H1 (cell line): Measurements from ENCODE around the gene RAPGEF6. TPM values are rescaled to one million over a fixed set of nuclear protein-coding genes. Genes with fewer than 3 reads are reported as not detected.

Experiments
- CTCF ChIA-PET: fragments of 300-600 bp; sonication (Branson Sonifier 250); formaldehyde crosslinking; loops from one replicate; lab custom pipeline; 2021; ENCODE audit not compliant: partially characterized antibody; lab: Charles Lee
- POLR2A ChIA-PET: fragments of 300-600 bp; sonication (Branson Sonifier 250); formaldehyde crosslinking; loops from one replicate; lab custom pipeline; 2021; ENCODE audit warnings: inconsistent platforms; ENCODE audit not compliant: partially characterized antibody; lab: Charles Lee
- DNase-seq, 2 experiments: peaks; one replicate each; pipeline versions ENCODE4 v3.0.0 to v3.0.0-alpha.2; 2010 to 2022; ENCODE audit warnings: low spot score in 2 of 2, low read depth in 1 of 2, mixed read lengths in 1 of 2
- FAIRE-seq: peaks from 2 replicates; lab custom pipeline; 2011; peaks lifted over from hg19 to GRCh38; lab: Jason Lieb, UNC
- H2AFZ ChIP-seq: 2 replicates; pipeline ENCODE4 v1.8.1; 2012; ENCODE audit warnings: low read length, inconsistent platforms
- H2AK5ac ChIP-seq: 2 replicates; pipeline ENCODE4 v1.6.1; 2013; ENCODE audit warnings: low read depth, low read length
- H2BK120ac ChIP-seq: replicated peaks from 2 replicates; pipeline ENCODE3; 2013; ENCODE audit warnings: low read depth, low read length, inconsistent platforms
- H2BK12ac ChIP-seq: 2 replicates; pipeline ENCODE4 v1.6.1; 2013; ENCODE audit warnings: low read depth, low read length
- H2BK15ac ChIP-seq: 2 replicates; pipeline ENCODE4 v1.6.1; 2013; ENCODE audit warnings: low read length
- H2BK20ac ChIP-seq: 2 replicates; pipeline ENCODE4 v1.6.1; 2013; ENCODE audit warnings: low read length
- H2BK5ac ChIP-seq: 2 replicates; pipeline ENCODE4 v1.6.1; 2013; ENCODE audit warnings: low read depth, low read length
- H3K14ac ChIP-seq: 2 replicates; pipeline ENCODE4 v1.6.1; 2013; ENCODE audit warnings: inconsistent platforms; ENCODE audit not compliant: insufficient read length
- H3K18ac ChIP-seq: 2 replicates; pipeline ENCODE4 v1.6.1; 2013; ENCODE audit warnings: low read length; ENCODE audit errors: extremely low read depth
- H3K23ac ChIP-seq: 2 replicates; pipeline ENCODE4 v1.6.1; 2013; ENCODE audit warnings: inconsistent platforms; ENCODE audit not compliant: insufficient read length
- H3K23me2 ChIP-seq: 2 replicates; pipeline ENCODE4 v1.6.1; 2013; ENCODE audit warnings: low read depth, low read length
- H3K27ac ChIP-seq: 2 replicates; pipeline ENCODE4 v1.6.1; 2011; ENCODE audit warnings: low read depth, low read length, inconsistent platforms
- H3K27me3 ChIP-seq, 4 experiments: replicated peaks in 1 of 4; 1 replicate in 1 of 4; 2 replicates in 3 of 4; pipeline versions ENCODE4 v1.6.1 to v1.8.1; 2011 to 2013; ENCODE audit warnings: low read length in 3 of 4, mild to moderate bottlenecking in 3 of 4, inconsistent platforms in 2 of 4, mixed read lengths in 2 of 4, moderate library complexity in 1 of 4; ENCODE audit not compliant: control insufficient read depth in 3 of 4, insufficient read depth in 3 of 4; ENCODE audit errors: extremely low read depth in 1 of 4
- H3K36me3 ChIP-seq, 4 experiments: 2 replicates each; pipeline versions ENCODE4 v1.6.1 to v1.8.1; 2011 to 2013; ENCODE audit warnings: mild to moderate bottlenecking in 4 of 4, low read length in 3 of 4, moderate library complexity in 2 of 4, control low read depth in 1 of 4, inconsistent platforms in 1 of 4; ENCODE audit not compliant: insufficient read depth in 4 of 4, control insufficient read depth in 2 of 4
- H3K4ac ChIP-seq: replicated peaks from 2 replicates; pipeline ENCODE3; 2013; ENCODE audit warnings: low read length, low read depth, mixed read lengths, inconsistent platforms; ENCODE audit not compliant: insufficient read length
- H3K4me1 ChIP-seq, 4 experiments: replicated peaks in 1 of 4; 1 replicate in 1 of 4; 2 replicates in 3 of 4; pipeline versions ENCODE4 v1.6.1 to v1.8.1; 2011 to 2013; ENCODE audit warnings: low read length in 3 of 4, inconsistent platforms in 2 of 4, mixed read lengths in 1 of 4; ENCODE audit not compliant: insufficient read depth in 4 of 4, control insufficient read depth in 3 of 4
- H3K4me2 ChIP-seq, 2 experiments: 2 replicates each; pipeline versions ENCODE4 v1.6.1 to v1.8.1; 2011 to 2013; ENCODE audit warnings: low read depth in 2 of 2, low read length in 2 of 2, control low read depth in 1 of 2, inconsistent platforms in 1 of 2, mild to moderate bottlenecking in 1 of 2; ENCODE audit not compliant: insufficient read depth in 1 of 2
- H3K4me3 ChIP-seq, 4 experiments: fragments of 200-600, 300-600 bp in 1 of 4; sonication (generic), shearing (Covaris generic), sonication (Bioruptor Twin) in 1 of 4; 2 replicates each; pipeline versions ENCODE4 v1.5.1 to v1.8.1; 2011 to 2016; ENCODE audit warnings: low read length in 4 of 4, low read depth in 3 of 4, control low read depth in 2 of 4, inconsistent platforms in 2 of 4, mild to moderate bottlenecking in 2 of 4, mixed read lengths in 1 of 4, moderate library complexity in 1 of 4; ENCODE audit not compliant: insufficient read depth in 2 of 4; ENCODE audit errors: extremely low read depth in 1 of 4
- H3K56ac ChIP-seq: replicated peaks from 2 replicates; pipeline ENCODE3; 2013; ENCODE audit warnings: low read depth, mild to moderate bottlenecking, mixed read lengths, low read length, inconsistent platforms; ENCODE audit not compliant: insufficient read length
- H3K79me1 ChIP-seq: 2 replicates; pipeline ENCODE4 v1.6.1; 2013; ENCODE audit warnings: low read depth, low read length, control low read depth
- H3K79me2 ChIP-seq, 2 experiments: 2 replicates each; pipeline versions ENCODE4 v1.6.1 to v1.8.1; 2012 to 2013; ENCODE audit warnings: low read length in 2 of 2, mild to moderate bottlenecking in 2 of 2, inconsistent platforms in 1 of 2; ENCODE audit not compliant: insufficient read depth in 2 of 2, control insufficient read depth in 1 of 2
- H3K9ac ChIP-seq, 4 experiments: replicated peaks in 1 of 4; 1 replicate in 1 of 4; 2 replicates in 3 of 4; pipeline versions ENCODE4 v1.6.1 to v1.8.1; 2011 to 2013; ENCODE audit warnings: low read depth in 3 of 4, low read length in 3 of 4, control low read depth in 2 of 4, mild to moderate bottlenecking in 2 of 4, moderate library complexity in 2 of 4, inconsistent platforms in 1 of 4; ENCODE audit errors: extremely low read depth in 1 of 4
- H3K9me3 ChIP-seq, 2 experiments: 2 replicates each; pipeline versions ENCODE4 v1.6.1 to v1.8.1; 2012 to 2013; ENCODE audit warnings: mild to moderate bottlenecking in 2 of 2, moderate library complexity in 2 of 2, control low read depth in 1 of 2, inconsistent platforms in 1 of 2, low read depth in 1 of 2, low read length in 1 of 2, mixed read lengths in 1 of 2; ENCODE audit not compliant: insufficient read depth in 2 of 2
- H4K20me1 ChIP-seq, 2 experiments: replicated peaks in 1 of 2; 2 replicates each; pipeline versions ENCODE3 to v1.8.1; 2011 to 2013; ENCODE audit warnings: inconsistent platforms in 2 of 2, low read length in 2 of 2, mild to moderate bottlenecking in 1 of 2; ENCODE audit not compliant: insufficient read depth in 2 of 2, control insufficient read depth in 1 of 2
- H4K5ac ChIP-seq: 2 replicates; pipeline ENCODE4 v1.6.1; 2013; ENCODE audit warnings: low read length, low read depth, mixed read lengths, inconsistent platforms; ENCODE audit not compliant: insufficient read length
- H4K8ac ChIP-seq: 2 replicates; pipeline ENCODE4 v1.8.0; 2013; ENCODE audit warnings: mild to moderate bottlenecking, moderate library complexity, low read length, inconsistent platforms; ENCODE audit not compliant: insufficient read depth; ENCODE audit errors: extremely low read depth
- H4K91ac ChIP-seq: replicated peaks from 2 replicates; pipeline ENCODE3; 2013; ENCODE audit warnings: low read length, mixed read lengths, inconsistent platforms; ENCODE audit not compliant: insufficient read length
- BRCA1 ChIP-seq: IDR thresholded peaks from 2 replicates; pipeline ENCODE4 v1.6.1; 2012; ENCODE audit warnings: low read depth, low read length, improper control_type of control experiment
- EGR1 ChIP-seq: IDR thresholded peaks from 2 replicates; pipeline ENCODE4 v1.6.1; 2011; ENCODE audit warnings: low read depth, low read length, borderline replicate concordance
- GABPA ChIP-seq: IDR thresholded peaks from 2 replicates; pipeline ENCODE4 v1.6.1; 2011; ENCODE audit warnings: mild to moderate bottlenecking, low read length, moderate library complexity, borderline replicate concordance; ENCODE audit not compliant: insufficient read depth
- HDAC2 ChIP-seq, 2 experiments: fragments of 300-600 bp in 1 of 2; sonication (generic) in 1 of 2; IDR thresholded peaks; 2 replicates each; pipeline ENCODE4 v1.6.1; 2011 to 2012; ENCODE audit warnings: low read depth in 2 of 2, low read length in 2 of 2, mild to moderate bottlenecking in 2 of 2, moderate library complexity in 2 of 2, borderline replicate concordance in 1 of 2, inconsistent platforms in 1 of 2
- JUND ChIP-seq: IDR thresholded peaks from 2 replicates; pipeline ENCODE4 v1.6.1; 2011; ENCODE audit warnings: mild to moderate bottlenecking, improper control_type of control experiment, low read length
- MAFK ChIP-seq: IDR thresholded peaks from 2 replicates; pipeline ENCODE4 v1.6.1; 2012; ENCODE audit warnings: low read depth, mild to moderate bottlenecking, improper control_type of control experiment, low read length
- NRF1 ChIP-seq: IDR thresholded peaks from 2 replicates; pipeline ENCODE4 v1.6.1; 2011; ENCODE audit warnings: mild to moderate bottlenecking, low read depth, low read length, improper control_type of control experiment
- POLR2AphosphoS5 ChIP-seq: IDR thresholded peaks from 2 replicates; pipeline ENCODE4 v1.6.1; 2011; ENCODE audit warnings: low read depth, low read length
- SIN3A ChIP-seq, 2 experiments: IDR thresholded peaks in 1 of 2; conservative IDR thresholded peaks in 1 of 2; 2 replicates each; pipeline ENCODE4 v1.6.1; 2011 to 2012; ENCODE audit warnings: low read length in 2 of 2, improper control_type of control experiment in 1 of 2, low read depth in 1 of 2, mild to moderate bottlenecking in 1 of 2
- SP4 ChIP-seq: IDR thresholded peaks from 2 replicates; pipeline ENCODE4 v1.6.1; 2012; ENCODE audit warnings: low read length, inconsistent platforms
- SRF ChIP-seq: IDR thresholded peaks from 2 replicates; pipeline ENCODE4 v1.6.1; 2011; ENCODE audit warnings: mild to moderate bottlenecking, low read depth, low read length, moderate library complexity
- WGBS, 2 experiments: shearing (Covaris generic) in 1 of 2; methylation state at CpG; one replicate each; pipeline versions ENCODE4 v1.1.6 to v1.1.7; 2013 to 2015; ENCODE audit warnings: low lambda C conversion rate in 2 of 2, mixed read lengths in 2 of 2, inconsistent platforms in 1 of 2, low coverage in 1 of 2, missing lambda C conversion rate in 1 of 2; ENCODE audit not compliant: insufficient replicate concordance in 2 of 2, insufficient coverage in 1 of 2, insufficient read length in 1 of 2; ENCODE audit errors: extremely low coverage in 1 of 2, missing lambda C conversion rate in 1 of 2; 5-methylcytosine and 5-hydroxymethylcytosine counted together
- polyA plus RNA-seq, 7 experiments: library from polyadenylated mRNA; depleted of rRNA in 3 of 7; stranded (reverse) in 5 of 7; unstranded in 2 of 7; fragments of >200 nt in 5 of 7; fragments of 200-250 nt in 2 of 7; gene quantifications; 1 replicate in 5 of 7; 2 replicates in 1 of 7; 4 replicates in 1 of 7; pipeline versions ENCODE4 v1.2.1 to v1.2.3, GENCODE V29; 2011 to 2013; ENCODE audit warnings: missing spikeins in 2 of 7, mixed read lengths in 2 of 7
- total RNA-seq: library from RNA; stranded (reverse); fragmentation: NEBNext Ultra II Directional; extraction: Animal tissue kit (Norgen Biotek cat#: 25700); gene quantifications from 2 replicates; pipeline ENCODE4 v1.2.1, GENCODE V29; 2021
- TF ChIP-seq, protein P1 (sequence below): IDR thresholded peaks from 2 replicates; pipeline ENCODE4 v1.6.1; 2011; ENCODE audit warnings: low read length, improper control_type of control experiment

Gene RAPGEF6
- total and polyA plus RNA-seq, 2 of the 8 experiments (the other 6 are each of a cell fraction or from before 2014, with no cell fraction given), result 4.8 to 20.0 TPM

DNA sequence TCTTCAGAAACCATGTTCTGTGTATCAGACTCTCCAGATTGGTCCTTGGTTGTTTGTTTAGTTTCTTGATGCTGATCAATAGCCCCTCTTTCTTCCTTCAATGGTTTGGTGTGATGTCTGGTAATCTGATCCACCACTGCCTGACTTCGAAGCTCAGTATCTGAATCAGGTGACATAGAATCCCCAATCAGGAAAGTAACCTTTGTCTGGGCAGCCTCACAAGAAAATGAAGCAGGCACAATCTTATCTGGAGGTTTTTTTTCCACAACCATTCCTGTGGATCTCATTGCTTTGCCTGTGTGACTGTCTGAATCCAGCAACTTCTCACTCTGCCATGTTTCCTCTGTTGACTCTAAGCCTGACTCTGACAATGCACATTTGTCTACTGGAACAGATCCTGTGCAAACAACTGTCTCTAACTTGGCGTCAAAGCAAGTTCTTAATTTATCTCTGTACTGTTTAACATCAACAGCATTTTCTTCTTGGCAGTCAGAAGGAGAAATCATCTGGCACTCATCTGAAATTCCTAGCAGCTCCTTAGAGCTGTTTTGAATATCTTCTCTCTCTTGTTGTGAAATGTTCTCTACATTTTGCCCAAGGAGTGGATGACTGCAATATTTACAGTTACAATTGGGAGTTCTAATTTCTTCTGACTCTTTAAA is 37.1 kb upstream of the RAPGEF6 start:
- DNase-seq, result no peak
- Histone ChIP-seq H4K8ac (no peak overlapping the region; the same call in 1 of the 2 replicates), H3K4me2 (no peak overlapping the region), H3K4me1 (no peaks in the 10 kb centered on the region), H3K9me3 (no peaks in the 10 kb centered on the region), H4K91ac (no peak overlapping the region), H3K4ac (no peak overlapping the region), H4K20me1 (no peaks in the 10 kb centered on the region), H2AK5ac (no peak overlapping the region), H2BK20ac (no peak overlapping the region), H3K79me1 (no peaks in the 10 kb centered on the region), H3K23me2 (no peaks in the 10 kb centered on the region), H2BK5ac (no peak overlapping the region), H3K4me3 (no peak overlapping the region), H2BK15ac (no peak overlapping the region), H3K9ac (no peak overlapping the region), H3K56ac (no peak overlapping the region), H3K79me2 (no peaks in the 10 kb centered on the region), H2BK120ac (no peak overlapping the region), H3K36me3 (peaks cover 0 to 10% (median under 1%) of the 10 kb centered on the region in 4 experiments; a peak in 6 of 8 replicates), H3K23ac (no peak overlapping the region), H2BK12ac (no peak overlapping the region), H3K14ac (no peak overlapping the region), H3K18ac (no peak overlapping the region), H2AFZ (no peak overlapping the region), H3K27ac (peak overlapping the region; percentile 34; the same call in 1 of the 2 replicates), H4K5ac (no peak overlapping the region), H3K27me3 (no peaks in the 10 kb centered on the region)
- ChIA-PET CTCF (interaction anchor here (1.7 kb wide), 2 partner anchors 8 to 82 kb away, joined by 4 to 5 read pairs; no protein-coding TSS in a partner anchor), POLR2A (no interaction called here)
- FAIRE-seq, result no peak
- WGBS, 2 experiments, result 86% methylated on average over 2 of the region's 2 CpGs; no CpG with 5 or more reads in 1 of the 2 experiments
- TF ChIP-seq SP4, result no peak
- no peak for TF ChIP-seq HDAC2 (IDR thresholded peaks at IDR 0.05; ENCODE audit: borderline replicate concordance in 1 of 2, low read depth in 2 of 2, low read length in 2 of 2)
- no peak for TF ChIP-seq JUND
- no peak for TF ChIP-seq SRF
- no peak for TF ChIP-seq POLR2AphosphoS5
- TF ChIP-seq, protein P1, sequence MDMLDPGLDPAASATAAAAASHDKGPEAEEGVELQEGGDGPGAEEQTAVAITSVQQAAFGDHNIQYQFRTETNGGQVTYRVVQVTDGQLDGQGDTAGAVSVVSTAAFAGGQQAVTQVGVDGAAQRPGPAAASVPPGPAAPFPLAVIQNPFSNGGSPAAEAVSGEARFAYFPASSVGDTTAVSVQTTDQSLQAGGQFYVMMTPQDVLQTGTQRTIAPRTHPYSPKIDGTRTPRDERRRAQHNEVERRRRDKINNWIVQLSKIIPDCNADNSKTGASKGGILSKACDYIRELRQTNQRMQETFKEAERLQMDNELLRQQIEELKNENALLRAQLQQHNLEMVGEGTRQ, result no peak
- TF ChIP-seq BRCA1, result no peak
- no peak for TF ChIP-seq SIN3A (conservative IDR thresholded peaks at IDR 0.05 in 1 of 2, IDR thresholded peaks at IDR 0.05 in 1 of 2; ENCODE audit: low read depth in 1 of 2, low read length in 2 of 2)
- no peak for TF ChIP-seq EGR1
- TF ChIP-seq MAFK, result no peak
- TF ChIP-seq GABPA, result no peak
- TF ChIP-seq NRF1, result no peak
